HG02610 (cell line): ENCODE data around the gene RNASEH2B.

Experiments used
- ATAC-seq: cut with Tn5 transposase; IDR thresholded peaks from one replicate; pipeline ENCODE4 v1.9.1; 2021; ENCODE audit warnings: mild to moderate bottlenecking, moderate library complexity; ENCODE audit not compliant: unreplicated experiment

RNASEH2B gene

GRCh38 chr13:50993934-50994333 is 84.3 kb downstream of the RNASEH2B start:
- no peak for ATAC-seq

DNA sequence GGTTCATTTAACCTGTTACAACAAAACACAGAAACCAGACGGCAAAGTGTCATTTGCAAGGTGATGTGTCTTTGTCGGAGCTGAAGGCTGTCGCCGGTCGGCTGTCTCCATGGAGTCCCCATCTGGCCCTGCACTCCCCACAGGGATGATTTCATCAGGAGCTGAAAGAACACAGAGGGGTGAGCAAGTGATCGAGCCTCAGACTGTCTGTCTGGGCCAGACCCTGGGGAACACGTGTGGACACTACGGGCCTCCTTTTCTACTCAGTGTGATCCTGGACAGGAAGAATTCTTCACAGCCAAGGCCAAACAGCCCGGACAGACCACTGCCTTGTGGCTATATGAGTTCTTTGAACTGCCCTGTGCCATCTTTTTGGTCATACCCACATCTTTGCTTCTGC is 85.1 kb downstream of the RNASEH2B start:
- ATAC-seq: no peak

GRCh38 chr13:50995854-50996253 is 86.3 kb downstream of the RNASEH2B start:
- no peak for ATAC-seq

DNA sequence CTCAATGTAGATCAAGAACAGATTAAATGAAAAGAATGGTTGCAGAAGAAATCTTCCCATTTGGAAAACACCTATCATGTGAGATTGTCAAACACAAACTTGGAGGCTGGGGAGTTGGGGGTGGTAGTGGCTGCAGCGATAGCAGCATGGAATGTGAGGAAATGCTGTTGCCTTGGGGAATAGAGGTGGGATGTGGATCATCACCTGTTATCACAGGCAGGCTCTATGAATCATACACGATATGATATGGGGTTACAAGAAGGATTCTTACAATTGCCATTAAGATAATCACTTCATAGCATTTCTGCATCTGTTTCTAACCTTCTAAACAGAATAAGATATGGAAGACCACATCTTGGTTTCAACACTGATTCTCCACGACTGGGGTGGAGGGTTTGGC is 88.7 kb downstream of the RNASEH2B start:
- no peak for ATAC-seq

DNA sequence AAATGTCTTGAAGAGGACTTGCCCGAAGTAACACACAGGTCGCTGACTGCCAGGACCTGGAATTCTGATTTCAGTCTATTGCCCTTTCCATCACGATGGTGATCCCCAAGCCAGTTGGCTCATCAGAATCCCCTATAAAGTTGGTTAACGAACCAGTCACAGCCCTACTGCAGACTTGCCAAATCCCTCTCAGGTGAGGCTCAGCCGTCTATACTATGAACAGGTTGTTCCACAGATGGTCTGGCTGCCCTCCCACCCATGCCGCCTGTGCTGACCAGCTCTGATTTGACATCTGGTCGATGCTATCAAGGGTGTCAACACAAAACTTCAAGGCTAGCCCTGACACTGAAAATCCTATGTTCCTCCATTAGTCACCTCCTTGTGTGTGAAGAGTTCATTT is 90.0 kb downstream of the RNASEH2B start:
- ATAC-seq: no peak

- no peak for ATAC-seq
Observed at GRCh38 chr13:51000061-51000460, 90.5 kb downstream of the RNASEH2B start.

- ATAC-seq: no peak
Observed at GRCh38 chr13:51000571-51001260, 91.1 kb downstream of the RNASEH2B start.

- no peak for ATAC-seq
Observed at GRCh38 chr13:51001335-51001734, 91.7 kb downstream of the RNASEH2B start.

DNA sequence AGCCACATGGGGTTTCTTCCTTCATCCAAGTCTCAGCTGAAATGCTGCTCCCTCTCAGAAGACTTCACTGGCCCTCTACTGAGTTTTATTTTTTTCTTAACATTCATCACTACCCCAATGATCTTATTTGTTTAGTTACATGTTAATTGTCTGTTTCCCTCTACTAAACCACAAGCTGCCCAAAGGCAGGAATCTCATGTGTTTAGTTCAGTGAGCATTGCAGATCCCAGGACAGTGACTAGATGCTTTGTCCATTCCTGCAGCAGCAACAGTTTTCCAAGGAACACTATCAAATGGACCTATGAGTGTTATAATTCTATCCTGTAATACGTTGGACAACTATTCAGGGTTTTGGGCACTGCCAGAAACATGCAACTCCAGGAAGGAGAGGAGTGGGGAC is 93.1 kb downstream of the RNASEH2B start:
- ATAC-seq: no peak

GRCh38 chr13:51003642-51004041 is 94.1 kb downstream of the RNASEH2B start:
- no peak for ATAC-seq

GRCh38 chr13:51004111-51004865 is 94.7 kb downstream of the RNASEH2B start:
- ATAC-seq: no peak

- ATAC-seq: no peak
Observed at GRCh38 chr13:51004918-51005460, 95.4 kb downstream of the RNASEH2B start.

GRCh38 chr13:51005566-51005965 is 96.0 kb downstream of the RNASEH2B start:
- no peak for ATAC-seq
